SK-N-SH (cell line): ENCODE data around the gene GRM6.

Experiments used
- CTCF ChIP-seq: fragments of 200-600 bp; sonication (generic); IDR thresholded peaks from 2 replicates; pipeline ENCODE4 v1.6.1; 2017; ENCODE audit warnings: antibody characterized with exemption, mild to moderate bottlenecking, moderate library complexity
- EP300 ChIP-seq, 2 experiments: IDR thresholded peaks; 2 replicates each; pipeline versions ENCODE4 v1.4.0 to v1.6.1; 2012; ENCODE audit warnings: borderline replicate concordance in 1 of 2, low read depth in 1 of 2, low read length in 1 of 2
- EZH2phosphoT487 ChIP-seq: fragments of 200-600 bp; sonication (generic); IDR thresholded peaks from 2 replicates; pipeline ENCODE4 v1.6.1; 2017; ENCODE audit warnings: low read depth, mixed run types, mild to moderate bottlenecking, antibody characterized with exemption, moderate library complexity, borderline replicate concordance
- MAX ChIP-seq: IDR thresholded peaks from 2 replicates; pipeline ENCODE4 v1.4.0; 2012; ENCODE audit warnings: low read depth
- NFIC ChIP-seq: IDR thresholded peaks from 2 replicates; pipeline ENCODE4 v1.4.0; 2012; ENCODE audit warnings: borderline replicate concordance
- POLR2AphosphoS5 ChIP-seq: IDR thresholded peaks from 2 replicates; pipeline ENCODE4 v1.6.1; 2012; ENCODE audit warnings: low read depth, low read length
- SMC3 ChIP-seq: IDR thresholded peaks from 2 replicates; pipeline ENCODE4 v1.6.1; 2012; ENCODE audit warnings: low read depth, low read length, improper control_type of control experiment
- TAF1 ChIP-seq: IDR thresholded peaks from 2 replicates; pipeline ENCODE4 v1.6.1; 2012; ENCODE audit warnings: low read depth, mild to moderate bottlenecking, low read length, moderate library complexity, borderline replicate concordance
- TCF12 ChIP-seq: IDR thresholded peaks from 2 replicates; pipeline ENCODE4 v1.4.0; 2012
- TEAD4 ChIP-seq: IDR thresholded peaks from 2 replicates; pipeline ENCODE4 v1.4.0; 2012; ENCODE audit warnings: mild to moderate bottlenecking, borderline replicate concordance; ENCODE audit not compliant: insufficient read depth

GRCh38 chr5:178991190-178992145, 3.7 kb downstream of the GRM6 start:
- TF ChIP-seq CTCF (no peak), TEAD4 (no peak), SMC3 (no peak), POLR2AphosphoS5 (no peak), EZH2phosphoT487 (no peak), TCF12 (no peak), NFIC (no peak), TAF1 (no peak), EP300 (IDR thresholded peaks at IDR 0.05; ENCODE audit: borderline replicate concordance in 1 of 2, low read depth in 1 of 2, low read length in 1 of 2) (no peak), MAX (no peak)
